ENCODE measurements around the gene GTF2A1L. TPM values are rescaled to one million over a fixed set of nuclear protein-coding genes. Genes with fewer than 3 reads are reported as not detected.

The GTF2A1L gene
- total and polyA plus RNA-seq, 4 donors: 0.02 to 0.67 TPM; not detected in 2

GRCh38 chr2:48589170-48589767 lies 28.4 kb upstream of the GTF2A1L start:
- no peak overlapping the region for H3K27ac ChIP-seq (ENCODE audit: low read depth in 1 of 2, low read length in 2 of 2)
- no peak overlapping the region for H3K9ac ChIP-seq (ENCODE audit: low read depth in 1 of 2, low read length in 2 of 2)
- no peak for TF ChIP-seq MAX (IDR thresholded peaks at IDR 0.05)
- TF ChIP-seq GABPA (IDR thresholded peaks at IDR 0.05 in 1 of 2, conservative IDR thresholded peaks at IDR 0.05 in 1 of 2): no peak
- no peak for TF ChIP-seq ZBTB33 (IDR thresholded peaks at IDR 0.05)
- TF ChIP-seq RAD21 (IDR thresholded peaks at IDR 0.05): peak; percentile 76 to 84
- peak; percentile 62 for TF ChIP-seq CTCF (IDR thresholded peaks at IDR 0.05; ENCODE audit: low read depth, low read length, missing input control)
- no peak for TF ChIP-seq NR2F2 (IDR thresholded peaks at IDR 0.05)
- TF ChIP-seq TAF1 (conservative IDR thresholded peaks at IDR 0.05): no peak
- TF ChIP-seq EGR1 (IDR thresholded peaks at IDR 0.05; ENCODE audit: low read depth in 2 of 2): no peak
- no peak for TF ChIP-seq ATF3 (IDR thresholded peaks at IDR 0.05)
- TF ChIP-seq RXRA (IDR thresholded peaks at IDR 0.05): no peak
- TF ChIP-seq JUND (IDR thresholded peaks at IDR 0.05): no peak
- TF ChIP-seq HNF4A (conservative IDR thresholded peaks at IDR 0.05): no peak
- no peak for TF ChIP-seq HNF4G (IDR thresholded peaks at IDR 0.05)
- TF ChIP-seq FOXA2 (IDR thresholded peaks at IDR 0.05): no peak
- H3K4me3 ChIP-seq (ENCODE audit: low read depth in 1 of 3, low read length in 3 of 3): no peak overlapping the region
- WGBS: 31% methylated on average over 5 of the region's 5 CpGs
- no peaks in the 10 kb centered on the region for H3K36me3 ChIP-seq (ENCODE audit: control insufficient read depth in 4 of 4, insufficient read depth in 3 of 4, low read depth in 1 of 4, low read length in 3 of 4)
- no peaks in the 10 kb centered on the region for H3K9me3 ChIP-seq (ENCODE audit: control insufficient read depth in 4 of 4, low read length in 3 of 4)
- H3K4me1 ChIP-seq (ENCODE audit: control insufficient read depth in 4 of 4, insufficient read depth in 4 of 4, low read length in 3 of 4): no peaks in the 10 kb centered on the region
- H3K27me3 ChIP-seq (ENCODE audit: control insufficient read depth in 4 of 4, insufficient read depth in 4 of 4, low read length in 3 of 4): no peaks in the 10 kb centered on the region
- no peak for DNase-seq (ENCODE audit: low spot score)

- no peaks in the 10 kb centered on the region for H3K9me3 ChIP-seq (ENCODE audit: control insufficient read depth in 4 of 4, low read length in 3 of 4)
- no peaks in the 10 kb centered on the region for H3K4me1 ChIP-seq (ENCODE audit: control insufficient read depth in 4 of 4, insufficient read depth in 4 of 4, low read length in 3 of 4)
- H3K27ac ChIP-seq (ENCODE audit: low read depth in 1 of 2, low read length in 2 of 2): no peak overlapping the region
- H3K4me3 ChIP-seq (ENCODE audit: low read depth in 1 of 3, low read length in 3 of 3): no peak overlapping the region
- TF ChIP-seq FOXA2 (IDR thresholded peaks at IDR 0.05) (no peak), HNF4A (conservative IDR thresholded peaks at IDR 0.05) (no peak), HNF4G (IDR thresholded peaks at IDR 0.05) (no peak), SP1 (IDR thresholded peaks at IDR 0.05) (no peak), TAF1 (conservative IDR thresholded peaks at IDR 0.05) (no peak), ZBTB33 (IDR thresholded peaks at IDR 0.05) (no peak), CTCF (IDR thresholded peaks at IDR 0.05; ENCODE audit: low read depth, low read length, missing input control) (no peak), FOXA1 (IDR thresholded peaks at IDR 0.05) (no peak), NR2F2 (IDR thresholded peaks at IDR 0.05) (no peak), RAD21 (IDR thresholded peaks at IDR 0.05) (no peak), JUND (IDR thresholded peaks at IDR 0.05) (no peak), YY1 (IDR thresholded peaks at IDR 0.05) (no peak)
- 88% methylated on average over 1 of the region's 1 CpG for WGBS
- no peak overlapping the region for H3K9ac ChIP-seq (ENCODE audit: low read depth in 1 of 2, low read length in 2 of 2)
- no peaks in the 10 kb centered on the region for H3K27me3 ChIP-seq (ENCODE audit: control insufficient read depth in 4 of 4, insufficient read depth in 4 of 4, low read length in 3 of 4)
- H3K36me3 ChIP-seq (ENCODE audit: control insufficient read depth in 4 of 4, insufficient read depth in 3 of 4, low read depth in 1 of 4, low read length in 3 of 4): no peaks in the 10 kb centered on the region
- DNase-seq (ENCODE audit: low spot score): no peak
Observed at GRCh38 chr2:48590017-48590416, 27.6 kb upstream of the GTF2A1L start.
